Neuron (in vitro differentiated cells): ENCODE data around the gene FAM13A.
"Not testable (repeated sequence)": the region's sequence is repeated elsewhere in the genome, so short reads cannot be mapped to it uniquely, and the experiment has no call there.

Experiments
- H2AFZ ChIP-seq: one replicate; pipeline ENCODE4 v1.6.1; 2013; ENCODE audit warnings: low read depth, mild to moderate bottlenecking, inconsistent platforms, low read length, moderate library complexity
- H3K27me3 ChIP-seq: one replicate; pipeline ENCODE4 v1.6.1; 2013; ENCODE audit warnings: low read length; ENCODE audit not compliant: insufficient read depth
- H3K36me3 ChIP-seq: one replicate; pipeline ENCODE4 v1.6.1; 2013; ENCODE audit warnings: low read length; ENCODE audit not compliant: insufficient read depth
- H3K4me1 ChIP-seq: one replicate; pipeline ENCODE4 v1.6.1; 2013; ENCODE audit warnings: low read length; ENCODE audit not compliant: insufficient read depth
- H3K4me3 ChIP-seq: 2 replicates; pipeline ENCODE4 v1.5.1; 2013; ENCODE audit warnings: mild to moderate bottlenecking, low read length, moderate library complexity
- H3K9me3 ChIP-seq: one replicate; pipeline ENCODE4 v1.6.1; 2013; ENCODE audit warnings: low read length

The FAM13A gene

DNA sequence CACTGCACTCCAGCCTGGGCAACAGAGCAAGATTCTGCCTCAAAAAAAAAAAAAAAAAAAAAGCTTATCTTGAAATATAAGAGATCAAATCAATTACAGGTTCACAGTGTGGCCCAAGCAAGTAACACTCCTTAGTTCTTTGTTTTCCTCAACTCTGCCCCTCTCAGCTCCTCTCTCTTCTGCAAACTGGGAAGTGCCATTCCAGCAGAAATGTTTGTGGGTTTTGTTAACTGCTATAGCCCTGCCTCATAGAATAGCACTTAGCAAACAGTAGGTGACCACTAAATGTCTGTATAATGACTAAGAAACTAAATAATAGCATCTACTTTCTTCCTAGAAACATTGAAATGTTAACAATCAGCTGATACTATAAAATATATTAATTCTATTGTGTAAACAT lies 199.4 kb downstream of the FAM13A start:
- Histone ChIP-seq H3K4me1 (no peaks in the 10 kb centered on the region), H3K4me3 (no peak overlapping the region), H3K9me3 (no peaks in the 10 kb centered on the region), H3K36me3 (no peaks in the 10 kb centered on the region), H2AFZ (no peak overlapping the region), H3K27me3 (no peaks in the 10 kb centered on the region)

DNA sequence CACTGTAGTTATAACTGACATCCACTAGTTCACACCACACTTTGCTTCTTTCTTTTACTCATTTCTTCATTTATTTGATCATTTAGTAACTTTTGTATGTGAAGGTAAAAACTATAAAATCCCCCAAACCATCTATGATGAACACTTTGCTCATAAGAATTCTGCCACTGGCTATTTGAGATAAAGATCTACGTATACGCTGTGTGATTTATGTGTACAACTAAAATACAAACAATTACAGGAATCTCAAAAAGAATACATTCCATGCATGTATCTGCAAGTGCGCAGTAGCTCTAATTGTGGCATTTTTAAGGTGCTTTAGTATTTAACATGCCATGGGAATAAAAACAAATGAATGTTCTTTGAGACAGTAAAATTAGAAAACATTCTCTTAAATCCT lies 202.5 kb downstream of the FAM13A start:
- Histone ChIP-seq H3K27me3 (no peaks in the 10 kb centered on the region), H3K4me1 (no peaks in the 10 kb centered on the region), H3K36me3 (no peaks in the 10 kb centered on the region), H2AFZ (no peak overlapping the region), H3K9me3 (no peaks in the 10 kb centered on the region), H3K4me3 (no peak overlapping the region)

DNA sequence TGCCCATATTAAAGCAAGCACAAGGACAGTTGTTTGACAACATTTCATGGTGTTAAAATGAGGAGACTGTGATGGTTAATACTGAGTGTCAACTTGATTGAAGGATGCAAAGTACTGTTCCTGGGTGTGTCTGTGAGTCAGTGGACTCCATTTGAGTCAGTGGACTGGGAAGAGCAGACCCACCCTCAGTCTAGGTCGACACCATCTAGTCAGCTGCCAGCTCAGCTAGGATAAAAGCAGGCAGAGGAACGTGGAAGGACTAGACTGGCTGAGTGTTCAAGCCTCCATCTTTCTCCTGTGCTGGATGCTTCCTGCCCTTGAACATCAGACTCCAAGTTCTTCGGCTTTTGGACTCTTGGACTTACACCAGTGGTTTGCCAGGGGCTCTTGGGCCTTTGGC lies 203.4 kb downstream of the FAM13A start:
- not testable (repeated sequence) for H3K4me1 ChIP-seq, H2AFZ ChIP-seq, H3K27me3 ChIP-seq, H3K36me3 ChIP-seq, H3K4me3 ChIP-seq, H3K9me3 ChIP-seq

DNA sequence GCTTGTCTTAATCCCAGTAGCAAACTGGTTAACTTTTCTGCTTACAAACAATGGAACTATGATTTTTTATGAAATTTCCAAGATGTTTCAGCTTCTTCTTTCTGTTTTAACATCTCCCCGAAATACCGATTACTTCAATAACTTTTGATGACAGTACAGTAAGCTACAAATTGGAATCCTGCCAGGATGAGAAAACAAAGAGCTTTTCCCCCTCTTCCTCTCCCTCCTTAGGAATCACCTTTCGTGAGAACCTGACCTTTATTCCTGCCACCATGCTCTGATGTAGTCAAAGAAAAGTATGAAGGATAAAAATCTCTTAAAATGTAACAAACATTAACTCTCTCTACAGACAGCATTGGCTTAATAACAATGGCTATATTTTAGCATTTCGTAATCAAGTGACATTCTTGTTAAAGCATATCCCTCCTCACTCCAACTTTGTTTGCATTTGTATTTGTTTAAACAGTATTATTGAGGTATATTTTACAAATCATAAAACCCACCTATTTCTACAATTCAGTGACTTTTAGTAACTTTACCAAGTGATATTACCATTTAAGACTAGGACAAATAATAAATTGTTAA lies 210.7 kb downstream of the FAM13A start:
- Histone ChIP-seq H2AFZ (no peak overlapping the region), H3K27me3 (no peaks in the 10 kb centered on the region), H3K4me3 (no peak overlapping the region), H3K9me3 (no peaks in the 10 kb centered on the region), H3K36me3 (no peaks in the 10 kb centered on the region), H3K4me1 (peaks cover 17% of the 10 kb centered on the region)

DNA sequence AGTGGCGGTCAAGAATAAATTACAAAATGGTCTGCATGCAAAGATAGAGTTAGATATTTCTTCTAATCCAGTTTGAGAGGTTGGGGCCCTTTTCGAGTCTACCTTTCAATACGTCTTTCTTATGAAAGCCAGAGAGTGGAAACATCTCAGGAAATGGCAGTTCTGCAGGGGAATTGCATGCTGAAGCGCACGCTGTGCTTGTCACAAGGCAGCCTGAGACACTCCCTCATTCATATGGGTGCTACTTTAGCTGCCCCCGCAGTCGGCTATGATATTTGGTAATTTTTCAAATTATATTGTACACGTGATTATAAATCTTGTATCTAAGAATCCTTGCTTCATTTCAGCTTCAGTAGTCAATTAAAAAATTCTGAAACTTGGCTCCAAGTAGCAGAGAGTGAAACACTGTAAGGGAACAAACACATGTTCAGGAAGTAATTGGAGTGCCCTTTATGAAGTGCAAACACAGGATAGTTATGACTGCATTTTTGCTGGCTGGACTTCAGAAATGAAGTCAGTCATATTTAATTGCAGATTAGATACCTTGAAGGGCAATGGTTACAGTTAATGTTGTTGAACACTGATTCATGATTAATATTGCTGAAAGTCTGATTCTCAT lies 213.8 kb downstream of the FAM13A start:
- no peaks in the 10 kb centered on the region for H3K9me3 ChIP-seq
- no peak overlapping the region for H3K4me3 ChIP-seq
- H3K27me3 ChIP-seq, result no peaks in the 10 kb centered on the region
- no peak overlapping the region for H2AFZ ChIP-seq
- peaks cover 17% of the 10 kb centered on the region for H3K4me1 ChIP-seq
- H3K36me3 ChIP-seq, result no peaks in the 10 kb centered on the region

DNA sequence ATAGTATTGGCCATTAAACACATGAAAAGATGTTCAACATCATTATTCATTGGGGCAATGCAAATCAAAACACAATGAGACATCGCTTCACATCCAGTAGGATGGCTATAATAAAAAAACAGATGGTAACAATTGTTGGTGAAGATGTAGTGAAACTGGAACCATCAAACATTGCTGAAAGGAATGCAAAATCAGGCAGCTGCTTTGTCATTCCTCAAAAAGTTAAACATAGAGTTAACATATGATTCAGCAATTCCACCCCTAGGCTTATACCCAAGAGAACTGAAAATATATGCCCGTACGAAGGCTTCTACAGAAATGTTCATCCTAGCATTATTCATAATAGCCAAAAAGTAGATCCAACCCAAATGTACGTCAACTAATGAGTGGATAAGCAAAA lies 215.3 kb downstream of the FAM13A start:
- no peak overlapping the region for H2AFZ ChIP-seq
- H3K4me1 ChIP-seq, result peaks cover 17% of the 10 kb centered on the region

DNA sequence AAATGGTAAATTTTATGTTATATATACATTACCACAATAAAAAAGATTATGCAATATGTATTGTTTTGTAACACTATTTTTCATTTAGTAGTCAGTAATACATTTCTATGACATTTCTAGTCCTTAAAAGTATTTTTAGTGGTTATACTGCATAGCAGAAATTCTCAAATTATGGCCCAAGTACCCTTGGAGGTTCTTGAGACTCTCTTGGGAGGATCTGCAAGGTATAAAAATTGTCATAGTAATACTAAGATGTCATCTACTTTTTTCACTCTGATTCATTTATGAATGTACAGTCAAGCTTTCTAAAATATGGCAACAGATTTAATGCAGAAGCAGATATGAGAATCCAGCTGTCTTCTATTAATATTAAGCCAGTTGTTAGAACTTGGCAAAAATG lies 220.8 kb downstream of the FAM13A start:
- Histone ChIP-seq H2AFZ (no peak overlapping the region), H3K27me3 (no peaks in the 10 kb centered on the region), H3K4me3 (no peak overlapping the region)

More for the DNA sequence above, 215.3 kb downstream of the FAM13A start:
- no peaks in the 10 kb centered on the region for H3K9me3 ChIP-seq
- H3K4me3 ChIP-seq, result no peak overlapping the region
- no peaks in the 10 kb centered on the region for H3K36me3 ChIP-seq
- H3K27me3 ChIP-seq, result no peaks in the 10 kb centered on the region

DNA sequence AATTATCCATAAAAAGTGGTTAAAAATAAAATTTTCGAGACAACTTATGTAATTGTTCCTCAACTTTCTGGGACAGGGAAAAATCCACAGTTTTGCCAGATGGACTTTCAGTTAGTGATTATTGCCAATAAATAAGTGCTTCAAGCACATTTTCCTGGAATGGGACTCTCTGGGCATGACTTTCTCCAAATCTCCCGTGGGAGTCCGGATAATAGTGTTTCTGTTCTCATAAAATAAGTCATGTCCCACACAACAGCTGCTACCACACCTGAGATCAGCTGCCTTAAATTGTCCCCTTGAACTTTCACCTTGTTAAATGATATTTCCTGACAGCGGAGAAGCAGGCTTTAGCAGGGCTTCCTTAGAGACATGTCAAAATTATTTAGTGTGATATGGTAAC lies 226.0 kb downstream of the FAM13A start:
- H3K4me1 ChIP-seq, result no peaks in the 10 kb centered on the region
- no peak overlapping the region for H3K4me3 ChIP-seq
- H2AFZ ChIP-seq, result no peak overlapping the region
- no peaks in the 10 kb centered on the region for H3K9me3 ChIP-seq
- no peaks in the 10 kb centered on the region for H3K36me3 ChIP-seq
- no peaks in the 10 kb centered on the region for H3K27me3 ChIP-seq

More for the DNA sequence above, 220.8 kb downstream of the FAM13A start:
- Histone ChIP-seq H3K4me1 (no peaks in the 10 kb centered on the region), H3K36me3 (no peaks in the 10 kb centered on the region), H3K9me3 (no peaks in the 10 kb centered on the region)

DNA sequence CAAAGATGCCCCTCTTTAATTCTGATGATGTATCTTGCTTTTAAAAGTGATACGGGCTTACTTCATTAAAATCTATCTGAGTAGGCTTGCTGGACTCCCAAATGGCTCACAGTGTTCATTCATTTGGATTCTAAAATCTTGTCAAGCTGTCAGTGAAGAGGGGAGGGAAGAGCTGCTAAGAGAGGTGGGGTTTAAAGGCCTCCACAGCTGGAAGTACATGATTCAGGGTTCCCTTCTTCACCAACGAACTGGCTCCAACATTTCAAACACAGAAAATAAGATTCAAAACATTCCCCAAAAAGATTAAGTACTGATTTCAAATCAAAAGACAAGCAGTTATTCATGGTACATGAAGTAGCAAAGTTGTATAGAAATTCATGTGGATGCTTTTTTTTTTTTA lies 226.4 kb downstream of the FAM13A start:
- Histone ChIP-seq H3K4me3 (no peak overlapping the region), H3K27me3 (no peaks in the 10 kb centered on the region), H3K9me3 (no peaks in the 10 kb centered on the region), H2AFZ (no peak overlapping the region), H3K36me3 (no peaks in the 10 kb centered on the region), H3K4me1 (no peaks in the 10 kb centered on the region)

DNA sequence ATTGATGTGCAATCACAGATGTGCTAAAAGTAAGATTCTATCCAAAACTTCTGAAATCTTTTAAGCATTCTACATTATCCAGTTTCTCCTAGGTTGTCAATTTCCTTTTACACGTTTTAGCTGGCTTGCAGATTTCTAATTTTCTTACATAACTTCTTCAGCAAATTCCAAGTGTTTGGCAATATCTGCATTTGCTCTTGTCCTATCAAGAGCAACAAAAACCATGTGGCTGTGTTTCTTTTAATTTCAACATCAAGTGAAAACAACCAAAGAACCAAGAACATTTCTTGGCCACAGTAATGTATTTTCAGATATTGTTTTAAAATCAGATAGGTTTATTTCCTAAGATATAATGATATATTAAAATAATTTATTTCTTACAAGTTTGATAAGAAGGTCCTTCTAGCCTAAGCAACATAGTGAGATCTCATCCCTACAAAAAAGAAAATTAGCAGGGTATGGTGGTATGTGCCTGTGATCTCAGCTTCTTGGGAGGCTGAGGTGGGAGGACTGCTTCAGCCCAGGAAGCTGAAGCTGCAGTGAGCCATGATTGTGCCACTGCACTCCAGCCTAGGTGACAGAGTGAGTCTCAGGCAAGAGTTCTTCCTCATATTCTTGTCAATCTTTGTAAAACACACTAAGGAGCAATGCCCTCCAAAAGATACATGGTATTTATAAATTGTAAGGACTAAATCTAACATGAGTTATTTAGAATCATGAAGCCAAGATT lies 228.0 kb downstream of the FAM13A start:
- H3K4me1 ChIP-seq, result no peaks in the 10 kb centered on the region
- no peak overlapping the region for H3K4me3 ChIP-seq
- H2AFZ ChIP-seq, result no peak overlapping the region
- H3K9me3 ChIP-seq, result no peaks in the 10 kb centered on the region
- no peaks in the 10 kb centered on the region for H3K36me3 ChIP-seq
- no peaks in the 10 kb centered on the region for H3K27me3 ChIP-seq

DNA sequence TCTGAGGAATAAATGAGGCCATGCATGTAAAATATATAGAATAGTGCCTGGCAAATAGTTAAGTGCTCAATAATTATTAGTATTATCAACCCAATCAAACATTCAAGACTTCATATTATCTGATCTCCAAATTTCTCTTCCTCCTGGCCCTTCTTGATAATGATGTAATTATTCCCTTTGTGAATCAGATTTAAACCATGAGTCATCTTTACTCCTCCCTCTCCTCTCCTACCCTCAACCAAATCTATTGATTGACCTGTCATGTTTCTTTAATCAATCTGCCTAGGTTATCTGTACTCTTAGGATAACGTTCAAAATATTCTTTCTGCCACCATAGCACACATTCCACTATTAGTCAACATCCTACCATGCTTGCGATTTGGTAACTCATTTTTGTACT lies 229.5 kb downstream of the FAM13A start:
- Histone ChIP-seq H3K4me3 (no peak overlapping the region), H3K9me3 (no peaks in the 10 kb centered on the region), H3K27me3 (no peaks in the 10 kb centered on the region), H3K4me1 (peaks cover 8% of the 10 kb centered on the region), H3K36me3 (no peaks in the 10 kb centered on the region), H2AFZ (no peak overlapping the region)

DNA sequence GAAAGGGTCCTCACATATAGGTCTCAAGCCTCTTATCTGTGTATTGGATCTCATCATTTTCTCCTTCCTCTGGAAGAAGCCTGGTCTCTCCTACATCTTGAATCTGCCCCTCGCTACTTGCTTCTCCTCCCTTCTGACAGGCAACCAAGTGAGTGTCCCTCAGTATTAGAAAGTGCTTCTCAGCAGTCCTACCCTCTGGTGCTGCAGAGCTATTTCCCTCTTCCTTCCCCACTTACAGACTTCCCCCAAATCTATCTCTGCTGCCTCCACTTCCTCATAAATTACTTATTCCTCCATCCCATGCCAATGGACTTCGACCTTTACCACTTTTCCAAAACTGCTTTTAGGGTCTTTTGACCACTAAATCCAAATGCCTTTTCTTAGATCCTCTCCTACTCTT lies 230.2 kb downstream of the FAM13A start:
- no peak overlapping the region for H3K4me3 ChIP-seq
- H3K9me3 ChIP-seq, result no peaks in the 10 kb centered on the region
- no peaks in the 10 kb centered on the region for H3K36me3 ChIP-seq
- no peaks in the 10 kb centered on the region for H3K27me3 ChIP-seq
- H3K4me1 ChIP-seq, result peaks cover 14% of the 10 kb centered on the region
- H2AFZ ChIP-seq, result no peak overlapping the region

DNA sequence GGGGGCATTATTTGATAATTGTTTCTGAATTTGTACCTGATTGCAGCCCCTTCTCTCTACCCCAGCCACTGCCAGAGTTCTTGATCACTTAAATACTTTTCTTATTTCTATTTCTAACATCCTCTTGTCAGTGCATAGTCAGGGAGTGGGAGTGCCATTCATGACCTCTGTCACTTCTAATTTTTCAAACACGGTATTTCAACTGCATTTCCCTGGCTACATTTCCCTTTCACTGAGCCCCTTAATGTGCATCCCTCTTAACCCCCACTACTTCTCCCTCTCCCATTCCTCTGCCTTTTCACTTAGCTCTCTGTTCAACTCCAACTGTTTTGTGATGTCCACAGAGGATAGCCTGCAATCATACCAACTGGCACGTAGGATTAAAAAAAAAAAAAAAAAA lies 231.1 kb downstream of the FAM13A start:
- Histone ChIP-seq H2AFZ (no peak overlapping the region), H3K36me3 (no peaks in the 10 kb centered on the region), H3K4me1 (peaks cover 20% of the 10 kb centered on the region), H3K27me3 (no peaks in the 10 kb centered on the region), H3K9me3 (no peaks in the 10 kb centered on the region), H3K4me3 (no peak overlapping the region)
